DND-41 (cell line): ENCODE results near the gene GPR34.

Experiments used
- ATAC-seq: fragments of 200-7000 bp; cut with Tn5 transposase; 3 replicates; pipeline ENCODE4 v1.9.1; 2021; ENCODE audit warnings: low read depth; ENCODE audit not compliant: insufficient read depth
- DNase-seq: peaks from one replicate; pipeline ENCODE4 v3.0.0-alpha.2; 2020
- H2AFZ ChIP-seq: 2 replicates; pipeline ENCODE4 v1.6.0; 2012; ENCODE audit warnings: low read depth, low read length
- H3K27ac ChIP-seq: 2 replicates; pipeline ENCODE4 v1.5.1; 2012; ENCODE audit warnings: low read length, inconsistent platforms
- H3K27me3 ChIP-seq: fragments of 200-600 bp; sonication (generic); 2 replicates; pipeline ENCODE4 v1.6.0; 2012; ENCODE audit warnings: low read length, mild to moderate bottlenecking, inconsistent platforms; ENCODE audit not compliant: insufficient read depth, poor library complexity
- H3K36me3 ChIP-seq: 2 replicates; pipeline ENCODE4 v1.5.1; 2012; ENCODE audit warnings: low read length, inconsistent platforms; ENCODE audit not compliant: insufficient read depth
- H3K4me1 ChIP-seq: 2 replicates; pipeline ENCODE4 v1.5.1; 2012; ENCODE audit warnings: mild to moderate bottlenecking, low read length; ENCODE audit not compliant: insufficient read depth
- H3K4me2 ChIP-seq: 2 replicates; pipeline ENCODE4 v1.6.0; 2012; ENCODE audit warnings: mild to moderate bottlenecking, moderate library complexity, low read length, inconsistent platforms; ENCODE audit not compliant: insufficient read depth
- H3K4me3 ChIP-seq, 2 experiments: fragments of 200-600 bp in 1 of 2; shearing (Covaris generic) in 1 of 2; 2 replicates each; pipeline ENCODE4 v1.5.1; 2012 to 2016; ENCODE audit warnings: inconsistent platforms in 2 of 2, low read length in 2 of 2, mild to moderate bottlenecking in 2 of 2, low read depth in 1 of 2, moderate library complexity in 1 of 2
- H3K79me2 ChIP-seq: 2 replicates; pipeline ENCODE4 v1.6.0; 2012; ENCODE audit warnings: low read length, inconsistent platforms; ENCODE audit not compliant: insufficient read depth
- H3K9ac ChIP-seq: 2 replicates; pipeline ENCODE4 v1.6.0; 2012; ENCODE audit warnings: low read depth, mild to moderate bottlenecking, inconsistent platforms, low read length, moderate library complexity
- H3K9me3 ChIP-seq: 2 replicates; pipeline ENCODE4 v1.5.1; 2012; ENCODE audit warnings: low read length, moderate library complexity, mild to moderate bottlenecking, inconsistent platforms; ENCODE audit not compliant: insufficient read depth, severe bottlenecking
- H4K20me1 ChIP-seq: 2 replicates; pipeline ENCODE4 v1.6.0; 2012; ENCODE audit warnings: low read length; ENCODE audit not compliant: insufficient read depth
- CTCF ChIP-seq: IDR thresholded peaks from 2 replicates; pipeline ENCODE4 v1.5.1; 2012; ENCODE audit warnings: borderline replicate concordance, low read length, moderate library complexity, mild to moderate bottlenecking; ENCODE audit not compliant: poor library complexity, severe bottlenecking; ENCODE audit errors: extremely low read depth
- EZH2 ChIP-seq: IDR thresholded peaks from 3 replicates; pipeline ENCODE4 v1.6.1; 2012; ENCODE audit warnings: borderline replicate concordance, low read depth, mild to moderate bottlenecking, moderate library complexity, low read length, inconsistent platforms; ENCODE audit not compliant: severe bottlenecking

Gene GPR34

GRCh38 chrX:41664908-41665307 is 23.9 kb upstream of the GPR34 start:
- Histone ChIP-seq H3K4me2 (no peak overlapping the region), H3K4me1 (no peaks in the 10 kb centered on the region), H3K27ac (no peak overlapping the region), H3K79me2 (no peaks in the 10 kb centered on the region), H3K27me3 (no peaks in the 10 kb centered on the region), H3K9me3 (no peaks in the 10 kb centered on the region), H3K36me3 (peaks cover 43% of the 10 kb centered on the region), H2AFZ (no peak overlapping the region), H4K20me1 (no peaks in the 10 kb centered on the region), H3K4me3 (no peak overlapping the region), H3K9ac (no peak overlapping the region)
- no peak for TF ChIP-seq CTCF
- no peak for TF ChIP-seq EZH2
- DNase-seq, result no peak
- no peak for ATAC-seq

GRCh38 chrX:41665686-41666085 is 23.1 kb upstream of the GPR34 start:
- H3K79me2 ChIP-seq, result no peaks in the 10 kb centered on the region
- peaks cover 39% of the 10 kb centered on the region for H3K36me3 ChIP-seq
- DNase-seq, result no peak
- H4K20me1 ChIP-seq, result no peaks in the 10 kb centered on the region
- H3K27ac ChIP-seq, result no peak overlapping the region
- H2AFZ ChIP-seq, result no peak overlapping the region
- ATAC-seq, result no peak
- H3K4me1 ChIP-seq, result no peaks in the 10 kb centered on the region
- no peaks in the 10 kb centered on the region for H3K27me3 ChIP-seq
- H3K4me3 ChIP-seq, result no peak overlapping the region
- H3K9me3 ChIP-seq, result no peaks in the 10 kb centered on the region
- TF ChIP-seq EZH2 (no peak), CTCF (no peak)
- no peak overlapping the region for H3K4me2 ChIP-seq
- no peak overlapping the region for H3K9ac ChIP-seq

DNA sequence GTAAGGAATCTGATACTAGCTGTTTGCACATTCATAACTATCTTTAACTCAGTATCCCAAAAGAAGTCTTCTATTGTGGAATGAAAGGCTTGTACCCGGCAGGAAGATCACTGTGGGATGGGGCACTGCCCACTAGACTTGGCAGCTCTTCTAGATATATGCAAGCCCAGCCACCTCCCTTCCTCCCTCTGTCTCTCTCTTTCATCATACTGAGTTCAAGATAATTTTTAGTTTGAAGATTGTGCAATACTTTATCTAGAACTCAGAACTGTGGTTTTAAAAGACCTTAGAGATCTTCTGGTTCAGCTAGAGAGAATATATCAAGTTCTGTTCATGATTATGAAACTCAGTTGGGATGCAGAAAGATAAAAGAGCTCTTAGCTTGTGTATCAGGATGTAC is 22.5 kb upstream of the GPR34 start:
- Histone ChIP-seq H3K4me3 (no peak overlapping the region), H3K27me3 (no peaks in the 10 kb centered on the region), H2AFZ (no peak overlapping the region), H3K4me1 (no peaks in the 10 kb centered on the region), H3K36me3 (peaks cover 35% of the 10 kb centered on the region), H3K9ac (no peak overlapping the region), H3K4me2 (no peak overlapping the region), H3K79me2 (no peaks in the 10 kb centered on the region), H3K9me3 (no peaks in the 10 kb centered on the region), H3K27ac (no peak overlapping the region), H4K20me1 (no peaks in the 10 kb centered on the region)
- TF ChIP-seq EZH2 (no peak), CTCF (no peak)
- DNase-seq (no peak), ATAC-seq (no peak)

DNA sequence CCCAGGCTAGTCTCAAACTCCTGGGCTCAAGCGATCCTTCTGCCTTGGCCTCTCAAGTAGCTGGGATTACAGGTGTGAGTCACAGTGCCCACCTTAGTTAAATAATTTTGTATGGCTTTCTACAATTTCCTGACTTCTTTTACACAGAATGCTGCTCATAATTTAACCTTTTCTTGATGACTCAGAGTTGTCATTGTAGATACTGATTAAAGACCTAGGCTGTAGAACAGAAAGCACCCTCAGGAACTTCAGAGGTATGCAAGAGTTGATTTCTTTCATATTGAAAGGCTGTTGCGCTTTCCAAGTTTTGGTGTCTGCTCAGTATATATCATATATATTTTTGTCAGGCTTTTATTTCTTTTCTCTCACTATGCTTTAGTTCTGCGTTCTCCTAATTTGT is 21.1 kb upstream of the GPR34 start:
- ATAC-seq (no peak), DNase-seq (no peak)
- no peak for TF ChIP-seq CTCF
- no peak for TF ChIP-seq EZH2
- Histone ChIP-seq H3K79me2 (no peaks in the 10 kb centered on the region), H3K27me3 (no peaks in the 10 kb centered on the region), H3K27ac (no peak overlapping the region), H4K20me1 (no peaks in the 10 kb centered on the region), H3K9me3 (no peaks in the 10 kb centered on the region), H3K9ac (no peak overlapping the region), H3K36me3 (peaks cover 28% of the 10 kb centered on the region), H3K4me3 (no peak overlapping the region), H3K4me1 (no peaks in the 10 kb centered on the region), H3K4me2 (no peak overlapping the region), H2AFZ (no peak overlapping the region)
